ENCODE measurements around the gene PLEKHA4. TPM values are rescaled to one million over a fixed set of nuclear protein-coding genes. Genes with fewer than 3 reads are reported as not detected.

The PLEKHA4 gene
- total and polyA plus RNA-seq, 9 of the 15 experiments (the other 6 are each of a cell fraction or from before 2014, with no cell fraction given) = 0.07 to 30.8 (median 11.4) TPM

DNA sequence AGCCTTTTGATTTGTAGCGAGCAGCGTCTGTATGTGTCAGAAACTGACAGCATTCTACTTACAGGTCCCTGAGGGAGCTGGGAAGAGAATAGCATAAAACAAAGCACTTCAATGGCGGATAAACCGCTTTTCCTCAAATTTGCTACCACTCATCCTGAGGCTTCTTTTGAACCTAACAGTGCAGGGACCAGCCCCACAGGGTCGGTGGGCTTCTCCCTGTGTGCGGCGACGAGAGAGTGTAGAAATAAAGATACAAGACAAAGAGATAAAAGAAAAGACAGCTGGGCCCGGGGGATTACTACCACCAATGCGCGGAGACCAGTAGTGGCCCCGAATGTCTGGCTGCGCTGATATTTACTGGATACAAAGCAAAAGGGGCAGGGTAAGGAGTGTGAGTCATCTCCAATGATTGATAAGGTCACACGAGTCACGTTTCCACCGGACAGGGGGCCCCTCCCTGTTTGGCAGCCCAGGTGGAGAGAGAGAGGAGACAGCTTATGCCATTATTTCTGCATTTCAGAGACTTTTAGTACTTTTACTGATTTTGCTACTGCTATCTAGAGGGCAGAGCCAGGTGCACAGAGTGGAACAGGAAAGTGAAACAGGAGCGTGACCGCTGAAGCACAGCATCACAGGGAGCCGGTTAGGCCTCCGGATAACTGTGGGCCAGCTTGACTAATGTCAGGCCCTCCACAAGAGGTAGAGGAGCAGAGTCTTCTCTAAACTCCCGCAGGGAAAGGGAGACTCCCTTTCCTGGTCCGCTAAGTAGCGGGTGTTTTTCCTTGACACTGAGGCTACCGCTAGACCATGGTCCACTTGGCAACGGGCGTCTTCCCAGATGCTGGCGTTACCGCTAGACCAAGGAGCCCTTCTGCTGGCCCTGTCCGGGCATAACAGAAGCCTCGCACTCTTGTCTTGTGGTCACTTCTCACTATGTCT lies 7.9 kb upstream of the PLEKHA4 start (continued):
- TF ChIP-seq, protein P1, sequence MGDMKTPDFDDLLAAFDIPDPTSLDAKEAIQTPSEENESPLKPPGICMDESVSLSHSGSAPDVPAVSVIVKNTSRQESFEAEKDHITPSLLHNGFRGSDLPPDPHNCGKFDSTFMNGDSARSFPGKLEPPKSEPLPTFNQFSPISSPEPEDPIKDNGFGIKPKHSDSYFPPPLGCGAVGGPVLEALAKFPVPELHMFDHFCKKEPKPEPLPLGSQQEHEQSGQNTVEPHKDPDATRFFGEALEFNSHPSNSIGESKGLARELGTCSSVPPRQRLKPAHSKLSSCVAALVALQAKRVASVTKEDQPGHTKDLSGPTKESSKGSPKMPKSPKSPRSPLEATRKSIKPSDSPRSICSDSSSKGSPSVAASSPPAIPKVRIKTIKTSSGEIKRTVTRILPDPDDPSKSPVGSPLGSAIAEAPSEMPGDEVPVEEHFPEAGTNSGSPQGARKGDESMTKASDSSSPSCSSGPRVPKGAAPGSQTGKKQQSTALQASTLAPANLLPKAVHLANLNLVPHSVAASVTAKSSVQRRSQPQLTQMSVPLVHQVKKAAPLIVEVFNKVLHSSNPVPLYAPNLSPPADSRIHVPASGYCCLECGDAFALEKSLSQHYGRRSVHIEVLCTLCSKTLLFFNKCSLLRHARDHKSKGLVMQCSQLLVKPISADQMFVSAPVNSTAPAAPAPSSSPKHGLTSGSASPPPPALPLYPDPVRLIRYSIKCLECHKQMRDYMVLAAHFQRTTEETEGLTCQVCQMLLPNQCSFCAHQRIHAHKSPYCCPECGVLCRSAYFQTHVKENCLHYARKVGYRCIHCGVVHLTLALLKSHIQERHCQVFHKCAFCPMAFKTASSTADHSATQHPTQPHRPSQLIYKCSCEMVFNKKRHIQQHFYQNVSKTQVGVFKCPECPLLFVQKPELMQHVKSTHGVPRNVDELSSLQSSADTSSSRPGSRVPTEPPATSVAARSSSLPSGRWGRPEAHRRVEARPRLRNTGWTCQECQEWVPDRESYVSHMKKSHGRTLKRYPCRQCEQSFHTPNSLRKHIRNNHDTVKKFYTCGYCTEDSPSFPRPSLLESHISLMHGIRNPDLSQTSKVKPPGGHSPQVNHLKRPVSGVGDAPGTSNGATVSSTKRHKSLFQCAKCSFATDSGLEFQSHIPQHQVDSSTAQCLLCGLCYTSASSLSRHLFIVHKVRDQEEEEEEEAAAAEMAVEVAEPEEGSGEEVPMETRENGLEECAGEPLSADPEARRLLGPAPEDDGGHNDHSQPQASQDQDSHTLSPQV (IDR thresholded peaks at IDR 0.05) = peak; percentile 85
- 0 out of 2 replicates have a peak, but pooled peaks have one; percentile 48 for TF ChIP-seq ZNF324 (CRISPR knock-in tag; IDR thresholded peaks at IDR 0.05)
- TF ChIP-seq, protein P2, sequence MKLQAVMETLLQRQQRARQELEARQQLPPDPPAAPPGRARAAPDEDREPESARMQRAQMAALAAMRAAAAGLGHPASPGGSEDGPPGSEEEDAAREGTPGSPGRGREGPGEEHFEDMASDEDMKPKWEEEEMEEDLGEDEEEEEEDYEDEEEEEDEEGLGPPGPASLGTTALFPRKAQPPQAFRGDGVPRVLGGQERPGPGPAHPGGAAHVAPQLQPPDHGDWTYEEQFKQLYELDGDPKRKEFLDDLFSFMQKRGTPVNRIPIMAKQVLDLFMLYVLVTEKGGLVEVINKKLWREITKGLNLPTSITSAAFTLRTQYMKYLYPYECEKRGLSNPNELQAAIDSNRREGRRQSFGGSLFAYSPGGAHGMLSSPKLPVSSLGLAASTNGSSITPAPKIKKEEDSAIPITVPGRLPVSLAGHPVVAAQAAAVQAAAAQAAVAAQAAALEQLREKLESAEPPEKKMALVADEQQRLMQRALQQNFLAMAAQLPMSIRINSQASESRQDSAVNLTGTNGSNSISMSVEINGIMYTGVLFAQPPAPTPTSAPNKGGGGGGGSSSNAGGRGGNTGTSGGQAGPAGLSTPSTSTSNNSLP (IDR thresholded peaks at IDR 0.05; ENCODE audit: borderline replicate concordance, low read depth, low read length) = peak; percentile 39; the same call in 1 of the 2 replicates
- TF ChIP-seq POLR2A (conservative IDR thresholded peaks at IDR 0.05) = peak; percentile 75
- TF ChIP-seq, protein P3, sequence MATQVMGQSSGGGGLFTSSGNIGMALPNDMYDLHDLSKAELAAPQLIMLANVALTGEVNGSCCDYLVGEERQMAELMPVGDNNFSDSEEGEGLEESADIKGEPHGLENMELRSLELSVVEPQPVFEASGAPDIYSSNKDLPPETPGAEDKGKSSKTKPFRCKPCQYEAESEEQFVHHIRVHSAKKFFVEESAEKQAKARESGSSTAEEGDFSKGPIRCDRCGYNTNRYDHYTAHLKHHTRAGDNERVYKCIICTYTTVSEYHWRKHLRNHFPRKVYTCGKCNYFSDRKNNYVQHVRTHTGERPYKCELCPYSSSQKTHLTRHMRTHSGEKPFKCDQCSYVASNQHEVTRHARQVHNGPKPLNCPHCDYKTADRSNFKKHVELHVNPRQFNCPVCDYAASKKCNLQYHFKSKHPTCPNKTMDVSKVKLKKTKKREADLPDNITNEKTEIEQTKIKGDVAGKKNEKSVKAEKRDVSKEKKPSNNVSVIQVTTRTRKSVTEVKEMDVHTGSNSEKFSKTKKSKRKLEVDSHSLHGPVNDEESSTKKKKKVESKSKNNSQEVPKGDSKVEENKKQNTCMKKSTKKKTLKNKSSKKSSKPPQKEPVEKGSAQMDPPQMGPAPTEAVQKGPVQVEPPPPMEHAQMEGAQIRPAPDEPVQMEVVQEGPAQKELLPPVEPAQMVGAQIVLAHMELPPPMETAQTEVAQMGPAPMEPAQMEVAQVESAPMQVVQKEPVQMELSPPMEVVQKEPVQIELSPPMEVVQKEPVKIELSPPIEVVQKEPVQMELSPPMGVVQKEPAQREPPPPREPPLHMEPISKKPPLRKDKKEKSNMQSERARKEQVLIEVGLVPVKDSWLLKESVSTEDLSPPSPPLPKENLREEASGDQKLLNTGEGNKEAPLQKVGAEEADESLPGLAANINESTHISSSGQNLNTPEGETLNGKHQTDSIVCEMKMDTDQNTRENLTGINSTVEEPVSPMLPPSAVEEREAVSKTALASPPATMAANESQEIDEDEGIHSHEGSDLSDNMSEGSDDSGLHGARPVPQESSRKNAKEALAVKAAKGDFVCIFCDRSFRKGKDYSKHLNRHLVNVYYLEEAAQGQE (IDR thresholded peaks at IDR 0.05; ENCODE audit: borderline replicate concordance) = 0 out of 2 replicates have a peak, but pooled peaks have one; percentile 3
- TF ChIP-seq, protein P3 (CRISPR knock-in tag; IDR thresholded peaks at IDR 0.05; ENCODE audit: low read depth) = peak; percentile 56; the same call in 1 of the 2 replicates
